ENCODE data around the gene ABTB2. TPM values are rescaled to one million over a fixed set of nuclear protein-coding genes. Genes with fewer than 3 reads are reported as not detected.

The ABTB2 gene
- total and polyA plus RNA-seq, 2 of the 8 experiments (the other 6 are each of a cell fraction or from before 2014, with no cell fraction given), result 7.7 to 10.2 TPM

DNA sequence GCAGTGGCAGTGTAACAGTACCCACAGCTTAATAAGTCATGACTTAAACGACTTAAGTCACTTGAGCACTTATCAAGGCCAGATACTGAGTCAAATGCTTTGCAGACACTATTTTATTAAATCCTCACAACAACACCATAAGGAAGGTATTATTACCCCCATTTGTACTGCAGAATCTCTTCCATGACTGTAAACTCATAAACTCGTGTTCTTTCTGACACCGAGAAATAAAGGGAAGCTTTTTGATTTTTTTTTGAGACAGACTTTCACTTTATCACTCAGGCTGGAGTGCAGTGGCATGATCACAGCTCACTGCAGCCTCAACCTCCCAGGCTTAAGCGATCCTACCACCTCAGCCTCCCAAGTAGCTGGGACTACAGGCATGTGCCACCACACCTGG is 103.8 kb downstream of the ABTB2 start:
- Histone ChIP-seq H4K5ac (ENCODE audit: insufficient read length, low read depth, low read length) (no peak overlapping the region), H3K4me3 (ENCODE audit: extremely low read depth in 1 of 4, insufficient read depth in 2 of 4, low read depth in 3 of 4, low read length in 4 of 4) (no peak overlapping the region), H3K79me1 (ENCODE audit: low read depth, low read length) (no peaks in the 10 kb centered on the region), H3K4me1 (replicated peaks in 1 of 4; ENCODE audit: control insufficient read depth in 3 of 4, insufficient read depth in 4 of 4, low read length in 3 of 4) (peaks cover 0 to 6% (median 1%) of the 10 kb centered on the region in 4 experiments; a peak in 5 of 7 replicates), H3K9me3 (ENCODE audit: insufficient read depth in 2 of 2, low read depth in 1 of 2, low read length in 1 of 2) (no peaks in the 10 kb centered on the region), H3K18ac (ENCODE audit: extremely low read depth, low read length) (no peak overlapping the region), H3K79me2 (ENCODE audit: control insufficient read depth in 1 of 2, insufficient read depth in 2 of 2, low read length in 2 of 2) (no peaks in the 10 kb centered on the region), H4K8ac (ENCODE audit: extremely low read depth, insufficient read depth, low read length) (no peak overlapping the region), H3K56ac (replicated peaks; ENCODE audit: insufficient read length, low read depth, low read length) (no peak overlapping the region), H3K36me3 (ENCODE audit: control insufficient read depth in 2 of 4, insufficient read depth in 4 of 4, low read length in 3 of 4) (no peaks in the 10 kb centered on the region), H2AK5ac (ENCODE audit: low read depth, low read length) (no peak overlapping the region), H2AFZ (ENCODE audit: low read length) (no peak overlapping the region), H3K27me3 (replicated peaks in 1 of 4; ENCODE audit: control insufficient read depth in 3 of 4, extremely low read depth in 1 of 4, insufficient read depth in 3 of 4, low read length in 3 of 4) (no peaks in the 10 kb centered on the region), H3K23ac (ENCODE audit: insufficient read length) (no peak overlapping the region), H3K4me2 (ENCODE audit: insufficient read depth in 1 of 2, low read depth in 2 of 2, low read length in 2 of 2) (no peak overlapping the region), H3K4ac (replicated peaks; ENCODE audit: insufficient read length, low read depth, low read length) (no peak overlapping the region), H3K27ac (ENCODE audit: low read depth, low read length) (no peak overlapping the region), H3K14ac (ENCODE audit: insufficient read length) (no peak overlapping the region), H2BK120ac (replicated peaks; ENCODE audit: low read depth, low read length) (no peak overlapping the region), H4K91ac (replicated peaks; ENCODE audit: insufficient read length, low read length) (no peak overlapping the region), H3K9ac (replicated peaks in 1 of 4; ENCODE audit: extremely low read depth in 1 of 4, low read depth in 3 of 4, low read length in 3 of 4) (no peak overlapping the region), H2BK12ac (ENCODE audit: low read depth, low read length) (no peak overlapping the region), H2BK20ac (ENCODE audit: low read length) (no peak overlapping the region), H2BK5ac (ENCODE audit: low read depth, low read length) (no peak overlapping the region), H2BK15ac (ENCODE audit: low read length) (no peak overlapping the region), H4K20me1 (replicated peaks in 1 of 2; ENCODE audit: control insufficient read depth in 1 of 2, insufficient read depth in 2 of 2, low read length in 2 of 2) (peaks cover 0 to 3% of the 10 kb centered on the region in 2 experiments), H3K23me2 (ENCODE audit: low read depth, low read length) (no peaks in the 10 kb centered on the region)
- CTCF ChIA-PET (ENCODE audit: partially characterized antibody), result interaction anchor here (0.6 to 5.9 kb wide), 4 partner anchors 9 to 94 kb away, joined by 3 to 36 read pairs (median 4); no protein-coding TSS in a partner anchor
- WGBS, 2 experiments (ENCODE audit: extremely low coverage in 1 of 2, insufficient coverage in 1 of 2, insufficient read length in 1 of 2, insufficient replicate concordance in 2 of 2, low coverage in 1 of 2, low lambda C conversion rate in 2 of 2, missing lambda C conversion rate in 1 of 2), result 89% methylated on average over 4 of the region's 4 CpGs; no CpG with 5 or more reads in 1 of the 2 experiments
- DNase-seq (ENCODE audit: low read depth in 1 of 2, low spot score in 2 of 2) (no peak), FAIRE-seq (no peak)
- TF ChIP-seq PHF8 (conservative IDR thresholded peaks at IDR 0.05; ENCODE audit: low read depth, low read length), result no peak
- no peak for TF ChIP-seq CREB1 (IDR thresholded peaks at IDR 0.05)
- TF ChIP-seq SIX5 (IDR thresholded peaks at IDR 0.05; ENCODE audit: low read depth, low read length), result no peak
- no peak for TF ChIP-seq FOSL1 (IDR thresholded peaks at IDR 0.05; ENCODE audit: insufficient read depth, low read depth, low read length)
- no peak for TF ChIP-seq TAF1 (IDR thresholded peaks at IDR 0.05; ENCODE audit: low read depth, low read length)
- TF ChIP-seq GTF2F1 (IDR thresholded peaks at IDR 0.05; ENCODE audit: borderline replicate concordance, low read depth, low read length), result no peak
- TF ChIP-seq CTBP2 (IDR thresholded peaks at IDR 0.05; ENCODE audit: borderline replicate concordance, insufficient read depth, insufficient read length, low read length), result no peak
- no peak for TF ChIP-seq BACH1 (IDR thresholded peaks at IDR 0.05; ENCODE audit: low read length)
- no peak for TF ChIP-seq EZH2 (IDR thresholded peaks at IDR 0.05; ENCODE audit: low read depth, low read length, severe bottlenecking)
- POLR2A ChIA-PET (ENCODE audit: partially characterized antibody), result interaction anchor here (1.5 kb wide), 1 partner anchor 9 kb away, joined by 4 read pairs; no protein-coding TSS in a partner anchor
